GM12801 (cell line): ENCODE measurements around the gene GINS1.

ENCODE experiments used
- CTCF ChIP-seq: IDR thresholded peaks from one replicate; pipeline ENCODE4 v1.5.1; 2011; ENCODE audit warnings: control low read depth; ENCODE audit not compliant: insufficient read length; ENCODE audit errors: extremely low read depth

GINS1 gene

GRCh38 chr20:25465243-25466135, 58.0 kb downstream of the GINS1 start:
- no peak for TF ChIP-seq CTCF

- TF ChIP-seq CTCF: no peak
Measured at GRCh38 chr20:25466846-25467245, 59.4 kb downstream of the GINS1 start.

- TF ChIP-seq CTCF: no peak
Measured at GRCh38 chr20:25467441-25467840, 60.0 kb downstream of the GINS1 start.

GRCh38 chr20:25468126-25469075, 60.9 kb downstream of the GINS1 start:
- no peak for TF ChIP-seq CTCF

GRCh38 chr20:25469558-25469957, 62.1 kb downstream of the GINS1 start:
- no peak for TF ChIP-seq CTCF

- TF ChIP-seq CTCF: no peak
Measured at GRCh38 chr20:25470045-25470444, 62.6 kb downstream of the GINS1 start.

GRCh38 chr20:25471020-25471419, 63.5 kb downstream of the GINS1 start:
- no peak for TF ChIP-seq CTCF
